ENCODE measurements around the gene SPTBN2.

SPTBN2 gene

DNA sequence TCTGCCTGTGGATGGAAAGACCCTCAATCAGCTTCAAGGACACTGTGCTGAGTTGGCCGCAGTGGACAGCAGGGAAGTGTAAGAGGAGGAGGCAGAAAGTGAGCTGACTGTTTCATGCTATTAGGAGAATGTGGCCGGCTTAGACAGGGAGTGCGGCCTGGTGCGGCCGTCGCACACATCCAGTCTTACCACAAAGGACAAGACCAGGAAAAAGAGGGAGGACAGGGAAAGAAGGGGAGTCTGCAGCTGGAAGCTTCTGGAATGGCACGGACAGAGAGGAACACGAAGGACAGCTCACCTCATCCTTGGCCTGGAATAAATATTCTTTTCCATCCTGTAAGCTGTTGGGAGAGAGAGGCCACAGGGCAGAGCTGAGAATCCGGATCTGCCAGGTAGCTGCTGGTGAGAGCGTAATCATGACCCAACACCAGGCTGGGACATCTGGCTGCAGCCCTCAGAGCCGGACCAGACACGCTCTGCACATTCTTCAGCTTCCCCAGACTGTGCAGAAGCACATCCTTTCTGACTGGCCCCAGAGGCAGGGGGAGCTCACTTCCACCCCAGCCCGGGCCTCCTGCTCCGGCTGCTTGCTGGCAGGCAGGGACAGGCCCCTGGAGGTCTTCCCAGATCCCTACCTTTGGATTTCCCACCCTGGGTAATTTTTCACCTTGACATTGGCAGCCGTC, 42.8 kb downstream of the SPTBN2 start:
- DNase-seq (ENCODE audit: low read depth in 1 of 2, low spot score in 1 of 2) = no peak

DNA sequence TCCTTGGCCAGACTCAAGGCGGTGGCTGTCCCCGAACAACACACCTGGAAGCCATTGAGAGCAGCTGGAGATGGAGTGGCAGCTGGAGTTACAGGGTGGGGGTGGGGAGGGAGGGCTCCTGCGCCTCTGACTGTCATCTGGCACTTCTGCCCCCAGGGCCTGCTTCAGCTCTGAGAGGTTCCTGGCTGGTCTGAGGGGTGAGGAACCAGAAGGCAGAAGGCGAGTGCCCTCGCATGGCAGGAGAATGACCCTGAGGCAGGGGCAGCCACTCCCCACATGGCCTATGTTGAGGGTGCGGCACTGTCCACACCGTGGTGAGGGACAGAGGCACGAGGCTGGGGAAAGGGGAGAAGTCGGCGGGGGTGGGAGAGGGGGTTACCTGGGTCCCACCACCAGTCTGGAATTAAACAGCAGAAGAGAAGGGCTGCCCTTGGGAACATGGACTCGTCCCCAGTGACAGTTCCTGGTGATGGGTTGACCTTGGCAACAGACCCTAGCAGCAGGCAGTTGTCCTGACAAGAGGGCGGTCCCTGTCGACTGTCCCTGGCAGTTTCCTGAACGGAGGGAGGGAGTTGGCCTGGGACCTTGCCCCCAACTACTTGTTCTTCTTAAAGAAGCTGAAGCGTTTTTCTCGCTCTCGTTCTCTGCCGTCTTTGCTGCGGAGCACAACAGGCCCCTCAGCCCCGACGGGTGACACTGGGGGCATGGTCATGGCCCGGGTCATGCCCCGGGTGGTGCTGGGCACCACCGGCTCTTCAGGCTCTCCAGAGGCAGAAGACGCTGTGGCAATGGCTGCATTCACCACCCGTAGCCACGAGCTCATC, 43.5 kb downstream of the SPTBN2 start:
- no peak for DNase-seq (ENCODE audit: low read depth in 1 of 2, low spot score in 1 of 2)

- no peak for DNase-seq (ENCODE audit: low read depth in 1 of 2, low spot score in 1 of 2)
These were observed 44.4 kb downstream of the SPTBN2 start for GRCh38 chr11:66684635-66685034.

DNA sequence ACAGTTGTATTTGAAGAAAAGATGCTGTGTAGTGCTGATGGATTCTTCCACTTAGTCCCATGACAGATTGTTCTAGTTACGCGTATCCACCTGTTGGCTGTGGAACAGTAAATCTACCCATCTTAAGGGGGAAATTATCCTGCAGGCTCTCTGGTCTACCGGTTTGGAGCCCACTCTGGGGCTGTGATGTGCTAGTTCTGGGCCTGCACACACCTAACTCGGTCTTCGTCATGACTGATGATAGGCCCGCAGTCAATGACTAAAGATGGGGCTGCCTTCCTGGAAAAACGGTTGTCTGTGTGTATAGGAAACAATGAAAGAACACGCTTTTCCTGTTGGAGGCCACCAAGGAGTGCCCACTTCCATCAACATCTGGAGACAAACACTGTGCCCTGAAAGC, 45.1 kb downstream of the SPTBN2 start:
- no peak for DNase-seq (ENCODE audit: low read depth in 1 of 2, low spot score in 1 of 2)

GRCh38 chr11:66680966-66681645, 47.9 kb downstream of the SPTBN2 start:
- DNase-seq (ENCODE audit: low read depth in 1 of 2, low spot score in 1 of 2) = no peak

- peak; percentile 91 to 92 for DNase-seq (ENCODE audit: low read depth in 1 of 2, low spot score in 1 of 2)
These were observed 51.2 kb downstream of the SPTBN2 start, which contains the start of gene RBM4B for GRCh38 chr11:66677599-66678375. TSS of gene RBM4B (minus strand) at chr11:66677887. CDS start at chr11:66677079, 808 bp downstream.

- DNase-seq (ENCODE audit: low read depth in 1 of 2, low spot score in 1 of 2) = no peak
These were observed 52.0 kb downstream of the SPTBN2 start for GRCh38 chr11:66676931-66677598.

DNA sequence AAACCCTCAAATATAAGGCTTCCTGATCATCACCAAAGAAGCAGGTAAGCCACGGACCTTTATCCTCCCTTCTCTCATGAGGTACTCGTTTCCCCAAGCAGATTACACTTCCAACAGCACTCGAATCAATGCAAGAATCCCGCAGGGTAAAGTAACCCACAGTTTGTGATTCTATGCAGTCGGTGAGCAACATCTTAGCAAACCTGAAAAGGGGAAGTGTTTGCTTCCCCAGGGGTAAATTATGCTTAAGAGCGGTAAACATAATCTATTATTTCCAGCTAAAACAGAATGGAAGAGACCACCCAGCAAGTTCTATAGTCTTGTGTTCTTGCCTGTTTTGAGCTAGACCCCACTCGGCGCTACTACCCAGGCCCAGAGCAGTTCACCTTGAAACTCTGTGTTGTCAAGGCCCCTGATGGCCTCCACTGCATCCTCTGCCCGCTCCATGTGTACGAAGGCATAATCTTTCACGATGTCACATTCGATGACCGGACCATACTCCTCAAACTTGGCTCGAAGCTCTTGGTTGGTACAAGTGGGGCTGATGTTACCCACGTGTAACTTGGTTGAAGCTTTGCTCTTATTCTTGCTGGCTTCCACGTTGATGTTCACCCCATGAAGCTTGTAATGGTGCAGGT, 52.6 kb downstream of the SPTBN2 start:
- DNase-seq (ENCODE audit: low read depth in 1 of 2, low spot score in 1 of 2) = no peak

- DNase-seq (ENCODE audit: low read depth in 1 of 2, low spot score in 1 of 2) = no peak
These were observed 53.9 kb downstream of the SPTBN2 start for GRCh38 chr11:66674964-66675602.

GRCh38 chr11:66670816-66671215, 58.2 kb downstream of the SPTBN2 start:
- DNase-seq (ENCODE audit: low read depth in 1 of 2, low spot score in 1 of 2) = no peak

- DNase-seq (ENCODE audit: low read depth in 1 of 2, low spot score in 1 of 2) = no peak
These were observed 63.6 kb downstream of the SPTBN2 start for GRCh38 chr11:66665369-66665768.

- DNase-seq (ENCODE audit: low read depth in 1 of 2, low spot score in 1 of 2) = no peak
These were observed 65.2 kb downstream of the SPTBN2 start for GRCh38 chr11:66663741-66664296.

DNA sequence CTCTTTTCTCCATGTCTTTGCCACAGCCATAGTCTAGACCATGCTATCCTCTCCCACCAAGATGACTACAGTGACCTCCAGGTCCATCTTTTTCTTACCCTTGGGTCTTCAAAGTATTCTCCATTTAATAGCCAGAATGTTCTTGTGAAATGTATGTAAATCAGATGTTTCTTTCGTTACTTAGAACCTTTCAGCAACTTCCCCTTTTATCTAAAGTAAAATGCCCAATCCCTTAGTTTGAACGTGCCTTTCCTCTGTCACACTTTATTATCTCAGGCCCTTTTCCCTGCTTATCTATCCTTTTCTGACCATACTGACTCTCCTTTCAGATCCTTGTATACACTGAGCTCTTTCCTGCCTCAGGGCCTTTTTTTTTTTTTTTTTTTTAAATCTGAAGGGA, 69.3 kb downstream of the SPTBN2 start:
- no peak for DNase-seq (ENCODE audit: low read depth in 1 of 2, low spot score in 1 of 2)

- DNase-seq (ENCODE audit: low read depth in 1 of 2, low spot score in 1 of 2) = no peak
These were observed 75.9 kb downstream of the SPTBN2 start for GRCh38 chr11:66653123-66653522.

GRCh38 chr11:66652651-66653050, 76.4 kb downstream of the SPTBN2 start:
- no peak for DNase-seq (ENCODE audit: low read depth in 1 of 2, low spot score in 1 of 2)

DNA sequence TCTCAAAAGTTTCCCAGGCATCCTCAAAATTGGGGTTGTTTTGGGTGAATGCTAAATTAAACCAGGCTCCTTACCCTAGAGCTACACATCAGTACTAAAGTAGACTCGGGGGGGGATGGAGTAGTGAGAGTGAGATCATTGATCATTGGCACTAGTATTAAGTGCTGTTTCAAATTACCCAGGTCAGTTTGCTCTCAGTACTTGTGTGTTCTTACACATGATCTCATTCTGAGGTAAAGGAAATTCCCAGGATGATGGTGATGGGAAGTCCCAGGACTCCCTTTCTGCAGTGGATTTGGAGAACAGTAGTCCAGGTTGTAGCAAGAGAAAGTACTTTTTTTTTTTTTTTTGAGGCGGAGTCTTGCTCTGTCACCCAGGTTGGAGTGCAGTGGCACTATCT, 78.0 kb downstream of the SPTBN2 start:
- no peak for DNase-seq (ENCODE audit: low read depth in 1 of 2, low spot score in 1 of 2)

GRCh38 chr11:66649903-66650302, 79.1 kb downstream of the SPTBN2 start:
- no peak for DNase-seq (ENCODE audit: low read depth in 1 of 2, low spot score in 1 of 2)

GRCh38 chr11:66646828-66647227, 82.2 kb downstream of the SPTBN2 start:
- no peak for DNase-seq (ENCODE audit: low read depth in 1 of 2, low spot score in 1 of 2)

GRCh38 chr11:66643745-66644437, 85.1 kb downstream of the SPTBN2 start:
- DNase-seq (ENCODE audit: low read depth in 1 of 2, low spot score in 1 of 2) = no peak
